ENCODE measurements around the gene RAD51B. TPM values are rescaled to one million over a fixed set of nuclear protein-coding genes. Genes with fewer than 3 reads are reported as not detected.
A peak's percentile ranks its signal among the peaks of the same experiment; 100 is the strongest.

Gene RAD51B
- total and polyA plus RNA-seq, 2 of the 13 experiments (the other 11 are each of a cell fraction or from before 2014, with no cell fraction given): 7.0 to 9.5 TPM

DNA sequence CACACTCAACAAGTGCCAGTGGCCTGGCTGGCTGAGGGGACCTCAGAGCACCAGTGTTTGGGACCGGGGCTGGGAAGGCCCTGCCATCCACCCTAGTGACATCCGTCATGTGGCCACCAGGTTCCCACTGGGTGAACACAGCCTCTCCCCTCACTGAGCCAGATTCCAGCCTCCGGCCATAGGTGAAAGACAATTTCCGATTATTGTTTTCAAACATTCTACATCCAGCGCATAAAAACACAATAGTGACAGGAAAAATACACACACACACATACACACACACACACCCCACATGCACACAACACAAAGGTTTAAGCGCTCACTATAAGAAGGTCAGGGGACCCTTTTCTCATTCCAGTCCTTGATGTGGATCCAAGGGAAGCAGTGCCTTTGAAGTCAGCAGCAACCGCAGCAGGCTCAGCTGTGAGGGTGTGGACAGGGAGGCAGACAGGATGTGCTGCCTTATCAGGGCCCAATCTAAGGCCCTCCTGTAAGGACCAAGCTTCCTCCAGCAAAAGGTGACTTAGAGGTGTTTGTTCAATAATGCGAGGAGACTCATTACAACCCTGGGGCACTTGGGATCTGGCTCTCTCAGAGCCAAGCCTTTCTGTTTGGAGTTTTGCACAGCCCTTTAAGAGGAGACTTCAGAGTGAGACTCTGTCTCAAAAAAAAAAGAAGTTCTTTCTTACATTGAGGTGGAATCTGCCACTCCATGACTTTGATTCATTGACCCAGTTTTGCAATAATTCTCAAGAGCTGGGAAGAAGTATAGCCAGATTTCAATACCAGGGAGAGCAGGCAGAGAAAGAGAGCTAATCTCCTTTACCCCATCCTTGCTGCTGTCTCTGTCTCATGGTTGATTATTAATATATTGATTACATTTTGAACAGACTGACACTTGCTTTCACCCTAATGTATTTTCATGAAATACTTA, 745.5 kb downstream of the RAD51B start (continued):
- TF ChIP-seq DMAP1 (CRISPR knock-in tag; IDR thresholded peaks at IDR 0.05) (no peak), ZNF878 (CRISPR knock-in tag; IDR thresholded peaks at IDR 0.05) (no peak), FOXA1 (IDR thresholded peaks at IDR 0.05) (no peak), FOXA1 (CRISPR knock-in tag; IDR thresholded peaks at IDR 0.05) (peak; percentile 9; the same call in 1 of the 2 replicates), HDAC2 (CRISPR knock-in tag; IDR thresholded peaks at IDR 0.05) (peak; percentile 27; the same call in 1 of the 2 replicates), FOXP1 (IDR thresholded peaks at IDR 0.05) (no peak), FOXP1 (CRISPR knock-in tag; IDR thresholded peaks at IDR 0.05) (peak; percentile 6; the same call in 1 of the 2 replicates), SCMH1 (CRISPR knock-in tag; IDR thresholded peaks at IDR 0.05; ENCODE audit: borderline replicate concordance) (no peak), ZNF292 (CRISPR knock-in tag; IDR thresholded peaks at IDR 0.05; ENCODE audit: borderline replicate concordance, low read depth) (peak; percentile 58; the same call in 1 of the 2 replicates), FOSL2 (CRISPR knock-in tag; IDR thresholded peaks at IDR 0.05) (0 out of 2 replicates have a peak, but pooled peaks have one; percentile 22), HMG20A (CRISPR knock-in tag; IDR thresholded peaks at IDR 0.05; ENCODE audit: borderline replicate concordance) (peak; percentile 73; the same call in 1 of the 2 replicates), STAT6 (CRISPR knock-in tag; IDR thresholded peaks at IDR 0.05; ENCODE audit: borderline replicate concordance) (no peak), TEAD3 (CRISPR knock-in tag; optimal IDR thresholded peaks at IDR 0.05; ENCODE audit: borderline replicate concordance) (peak; percentile 46), GPBP1L1 (CRISPR knock-in tag; IDR thresholded peaks at IDR 0.05) (no peak), LCORL (IDR thresholded peaks at IDR 0.05) (no peak), LCORL (CRISPR knock-in tag; IDR thresholded peaks at IDR 0.05) (no peak), ZNF510 (CRISPR knock-in tag; IDR thresholded peaks at IDR 0.05; ENCODE audit: low read depth) (no peak), MAFK (conservative IDR thresholded peaks at IDR 0.05 in 1 of 2, IDR thresholded peaks at IDR 0.05 in 1 of 2; ENCODE audit: low read length in 2 of 2) (no peak), RXRB (CRISPR knock-in tag; IDR thresholded peaks at IDR 0.05; ENCODE audit: borderline replicate concordance) (0 out of 2 replicates have a peak, but pooled peaks have one; percentile 15), SOX13 (IDR thresholded peaks at IDR 0.05) (no peak), SOX13 (CRISPR knock-in tag; conservative IDR thresholded peaks at IDR 0.05 in 1 of 2, IDR thresholded peaks at IDR 0.05 in 1 of 2) (peak in 1 of 2 experiments; percentile 60; a peak in 2 of 4 replicates)
- TF ChIP-seq, protein P1, sequence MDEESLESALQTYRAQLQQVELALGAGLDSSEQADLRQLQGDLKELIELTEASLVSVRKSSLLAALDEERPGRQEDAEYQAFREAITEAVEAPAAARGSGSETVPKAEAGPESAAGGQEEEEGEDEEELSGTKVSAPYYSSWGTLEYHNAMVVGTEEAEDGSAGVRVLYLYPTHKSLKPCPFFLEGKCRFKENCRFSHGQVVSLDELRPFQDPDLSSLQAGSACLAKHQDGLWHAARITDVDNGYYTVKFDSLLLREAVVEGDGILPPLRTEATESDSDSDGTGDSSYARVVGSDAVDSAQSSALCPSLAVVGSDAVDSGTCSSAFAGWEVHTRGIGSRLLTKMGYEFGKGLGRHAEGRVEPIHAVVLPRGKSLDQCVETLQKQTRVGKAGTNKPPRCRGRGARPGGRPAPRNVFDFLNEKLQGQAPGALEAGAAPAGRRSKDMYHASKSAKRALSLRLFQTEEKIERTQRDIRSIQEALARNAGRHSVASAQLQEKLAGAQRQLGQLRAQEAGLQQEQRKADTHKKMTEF (CRISPR knock-in tag; IDR thresholded peaks at IDR 0.05): 0 out of 2 replicates have a peak, but pooled peaks have one; percentile 23

Data from HepG2 (cell line).